GM19372 (cell line): Measurements from ENCODE around the gene LYPD3.
"Not testable (repeated sequence)": the region's sequence is repeated elsewhere in the genome, so short reads cannot be mapped to it uniquely, and the experiment has no call there.

Experiments
- ATAC-seq: cut with Tn5 transposase; IDR thresholded peaks from one replicate; pipeline ENCODE4 v1.9.1; 2021; ENCODE audit warnings: mild to moderate bottlenecking, low read depth, moderate library complexity; ENCODE audit not compliant: unreplicated experiment

Gene LYPD3

DNA sequence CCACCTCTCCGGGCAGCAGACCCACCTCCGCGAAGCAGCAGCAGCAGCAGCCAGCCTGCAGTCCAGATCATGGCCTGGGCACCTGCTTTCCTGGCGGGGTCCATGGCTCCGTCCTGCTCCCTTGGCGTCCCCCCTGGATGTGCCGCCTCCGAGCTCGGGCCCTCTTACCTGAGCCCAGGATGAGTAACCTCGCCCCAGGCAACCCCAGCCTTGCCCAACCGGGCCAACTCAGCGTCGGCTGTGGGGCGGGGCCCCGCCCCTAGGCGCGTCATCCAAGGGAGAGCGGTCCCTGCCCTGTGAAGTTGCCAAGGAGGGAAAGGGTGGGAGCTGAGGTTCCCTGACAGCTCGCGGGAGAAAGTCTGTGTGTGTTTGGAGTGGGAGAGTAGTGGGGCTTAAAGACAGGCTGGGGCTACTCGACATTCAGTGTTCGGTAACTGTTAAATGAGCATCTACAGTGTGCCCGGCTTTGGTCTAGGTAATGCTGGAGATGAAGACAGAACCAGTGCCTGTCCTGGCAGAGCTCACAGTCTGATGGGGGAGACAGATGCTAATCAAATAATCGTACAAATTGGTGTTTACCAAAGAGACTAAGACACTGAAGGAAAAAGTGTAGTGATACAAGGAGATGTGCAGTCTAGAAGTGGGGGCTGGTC lies at the start of gene LYPD3:
TSS of gene LYPD3 (minus strand) at position 141 of the 653 bp plus-strand sequence. CDS start at position 104, 37 bp downstream.
- no peak for ATAC-seq

DNA sequence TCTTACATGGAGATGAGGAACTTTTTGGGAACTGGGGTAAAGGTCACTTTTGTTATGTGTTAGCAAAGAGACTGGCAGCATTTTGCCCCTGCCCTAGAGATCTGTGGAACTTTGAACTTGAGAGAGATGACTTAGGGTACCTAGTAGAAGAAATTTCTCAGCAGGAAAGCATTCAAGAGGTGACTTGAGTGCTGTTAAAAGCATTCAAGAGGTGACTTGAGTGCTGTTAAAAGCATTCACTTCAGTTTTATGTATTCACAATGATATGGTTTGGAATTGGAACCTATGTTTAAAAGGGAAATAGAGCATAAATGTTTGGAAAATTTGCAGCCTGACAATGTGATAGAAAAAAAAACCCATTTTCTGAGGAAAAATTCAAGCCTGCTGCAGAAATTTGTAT lies 47.0 kb upstream of the LYPD3 start:
- not testable (repeated sequence) for ATAC-seq

DNA sequence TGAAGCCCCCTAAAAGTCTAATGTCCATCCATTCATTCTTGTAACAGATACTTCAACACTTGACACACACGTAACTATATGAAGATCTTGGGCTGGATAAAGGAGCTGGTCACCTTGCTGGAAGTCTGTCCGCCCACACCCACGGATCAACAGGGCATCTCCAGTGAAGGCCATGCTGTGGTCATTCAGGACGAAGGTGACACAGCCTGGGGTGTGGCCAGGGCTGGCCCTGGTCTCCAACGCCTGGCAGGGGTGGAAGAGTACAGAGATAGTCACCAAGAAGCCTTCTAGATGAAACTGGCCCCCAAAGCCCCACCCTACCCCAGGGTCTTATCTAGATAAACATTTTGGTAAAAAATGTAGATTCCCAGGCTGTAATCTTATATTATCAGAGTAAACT lies 45.9 kb upstream of the LYPD3 start:
- ATAC-seq, result no peak

DNA sequence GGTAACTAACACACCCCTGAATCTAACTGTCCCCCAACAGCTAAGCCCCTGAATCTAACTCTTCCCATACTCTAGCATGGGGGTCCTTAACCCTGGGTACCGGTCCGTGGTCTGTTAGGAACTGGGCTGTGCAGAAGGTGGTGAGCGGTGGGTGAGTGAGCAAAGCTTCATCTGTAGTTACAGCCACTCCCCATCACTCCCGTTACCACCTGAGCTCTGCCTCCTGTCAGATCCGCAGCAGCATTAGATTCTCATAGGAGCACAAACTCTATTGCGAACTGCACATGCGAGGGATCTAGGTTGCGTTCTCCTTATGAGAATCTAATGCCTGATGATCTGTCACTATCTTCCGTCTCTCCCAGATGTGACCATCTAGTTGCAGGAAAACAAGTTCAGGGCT lies 45.3 kb upstream of the LYPD3 start:
- no peak for ATAC-seq

DNA sequence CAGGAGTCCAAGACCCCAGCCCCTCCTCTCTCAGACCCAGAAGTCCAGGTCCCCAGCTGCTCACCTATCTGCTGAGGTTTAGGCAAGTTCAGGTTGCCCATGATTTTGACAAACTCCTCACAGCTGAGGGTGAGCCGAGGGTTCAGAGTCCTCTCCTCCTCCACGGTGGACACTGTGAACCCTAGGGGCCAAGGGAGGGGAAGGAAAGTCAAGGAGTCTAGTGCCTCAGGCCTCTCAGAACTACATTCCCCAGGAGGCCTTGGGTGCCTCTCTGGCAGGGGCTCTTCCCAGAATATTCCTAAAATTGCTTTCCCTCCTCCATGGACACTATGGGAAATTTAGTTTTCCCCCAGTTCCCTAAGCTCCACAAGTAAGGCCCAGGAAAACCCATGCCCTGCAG lies 42.5 kb upstream of the LYPD3 start:
- ATAC-seq, result no peak

DNA sequence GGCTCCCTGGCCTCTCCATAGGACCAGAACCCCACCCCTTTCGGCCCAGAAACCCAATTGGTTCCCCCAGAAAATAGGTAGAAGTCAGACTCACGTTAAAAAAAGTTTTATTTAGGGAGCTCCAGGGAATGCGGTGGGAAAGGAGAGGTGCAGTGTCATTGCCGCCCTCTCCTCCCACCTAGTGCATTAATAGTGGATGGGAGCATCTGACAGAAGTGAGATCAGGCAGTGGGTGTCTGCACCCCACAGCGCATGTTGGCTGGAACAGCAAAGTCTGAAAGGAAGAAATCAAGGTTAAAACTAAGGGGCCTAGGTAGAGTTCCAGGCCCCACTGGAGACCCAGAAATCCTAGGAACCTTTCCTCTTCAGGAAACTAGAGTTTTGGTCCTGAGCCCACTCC lies 41.2 kb upstream of the LYPD3 start:
- ATAC-seq, result no peak

DNA sequence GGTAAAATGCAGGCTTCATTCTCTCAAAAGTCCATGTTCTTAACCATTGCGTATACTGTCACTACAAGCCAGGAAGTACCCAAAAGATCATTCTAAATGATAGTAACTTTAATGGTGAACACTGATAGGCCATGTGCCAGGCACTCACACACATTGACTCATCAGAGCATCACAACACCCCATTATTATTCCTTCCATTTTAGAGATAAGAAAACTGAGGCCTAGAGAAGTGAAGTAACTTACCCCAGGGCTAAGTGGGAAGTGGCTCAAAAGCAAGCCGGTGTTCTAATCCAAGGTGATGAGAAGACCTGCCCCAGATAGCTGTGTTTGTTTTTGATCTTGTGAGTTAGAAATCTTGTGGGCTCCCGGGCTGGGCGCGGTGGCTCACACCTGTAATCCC lies 40.5 kb upstream of the LYPD3 start:
- ATAC-seq, result no peak

DNA sequence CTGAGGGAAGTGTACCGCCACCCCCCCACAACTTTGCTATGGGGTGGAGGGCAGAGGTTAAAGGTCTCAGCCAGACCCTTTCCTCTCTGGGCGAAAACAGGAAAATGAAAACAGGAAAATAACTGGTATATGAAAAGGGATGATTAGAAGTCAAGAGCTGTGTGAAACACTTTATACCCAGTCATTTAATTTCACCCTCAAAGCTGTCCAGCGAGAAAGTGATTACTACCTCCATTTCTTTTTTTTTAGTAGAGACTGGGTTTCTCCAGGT lies 39.7 kb upstream of the LYPD3 start:
- no peak for ATAC-seq

DNA sequence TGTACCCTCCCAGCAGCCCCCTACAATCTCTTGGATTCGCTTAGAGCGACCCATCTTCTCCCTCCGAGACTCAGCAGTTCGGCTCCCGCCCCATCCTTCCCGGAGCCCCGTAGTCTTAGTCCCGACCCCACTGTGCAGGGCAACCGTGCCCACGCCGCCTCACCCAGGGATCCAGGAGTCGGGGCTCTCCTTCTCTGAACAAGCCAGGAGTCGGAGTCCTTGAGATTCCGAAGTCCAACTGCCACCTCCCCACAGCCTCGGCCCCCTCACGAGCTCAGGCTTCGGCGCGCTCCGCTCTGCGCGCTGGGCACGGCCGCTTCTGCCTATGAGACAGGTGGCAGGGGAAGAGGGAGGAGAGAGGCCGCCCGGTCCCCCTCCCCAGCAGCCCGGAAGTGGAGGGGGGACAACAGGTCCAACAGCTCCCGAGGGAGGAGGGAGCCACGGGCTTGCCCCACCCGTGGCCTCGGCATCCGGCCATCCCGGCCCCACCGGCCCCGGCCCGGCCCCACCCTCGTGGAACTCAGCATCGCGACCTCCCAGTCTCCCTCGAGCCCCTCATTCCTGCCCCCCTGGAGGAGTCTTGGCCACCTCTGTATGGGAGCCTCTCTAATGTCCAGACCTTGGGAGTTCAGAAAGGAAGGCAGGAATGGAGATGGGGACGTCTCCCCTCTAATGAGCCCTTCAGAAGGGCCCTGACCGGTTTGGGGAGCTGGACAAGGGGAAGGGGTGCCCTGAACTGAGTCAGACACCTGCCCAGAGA lies 39.2 kb upstream of the LYPD3 start, which contains the start of gene PHLDB3:
TSS of gene PHLDB3 (minus strand) at position 321 of the 760 bp plus-strand sequence. CDS start 628 bp downstream, outside the sequence.
- ATAC-seq, result no peak

DNA sequence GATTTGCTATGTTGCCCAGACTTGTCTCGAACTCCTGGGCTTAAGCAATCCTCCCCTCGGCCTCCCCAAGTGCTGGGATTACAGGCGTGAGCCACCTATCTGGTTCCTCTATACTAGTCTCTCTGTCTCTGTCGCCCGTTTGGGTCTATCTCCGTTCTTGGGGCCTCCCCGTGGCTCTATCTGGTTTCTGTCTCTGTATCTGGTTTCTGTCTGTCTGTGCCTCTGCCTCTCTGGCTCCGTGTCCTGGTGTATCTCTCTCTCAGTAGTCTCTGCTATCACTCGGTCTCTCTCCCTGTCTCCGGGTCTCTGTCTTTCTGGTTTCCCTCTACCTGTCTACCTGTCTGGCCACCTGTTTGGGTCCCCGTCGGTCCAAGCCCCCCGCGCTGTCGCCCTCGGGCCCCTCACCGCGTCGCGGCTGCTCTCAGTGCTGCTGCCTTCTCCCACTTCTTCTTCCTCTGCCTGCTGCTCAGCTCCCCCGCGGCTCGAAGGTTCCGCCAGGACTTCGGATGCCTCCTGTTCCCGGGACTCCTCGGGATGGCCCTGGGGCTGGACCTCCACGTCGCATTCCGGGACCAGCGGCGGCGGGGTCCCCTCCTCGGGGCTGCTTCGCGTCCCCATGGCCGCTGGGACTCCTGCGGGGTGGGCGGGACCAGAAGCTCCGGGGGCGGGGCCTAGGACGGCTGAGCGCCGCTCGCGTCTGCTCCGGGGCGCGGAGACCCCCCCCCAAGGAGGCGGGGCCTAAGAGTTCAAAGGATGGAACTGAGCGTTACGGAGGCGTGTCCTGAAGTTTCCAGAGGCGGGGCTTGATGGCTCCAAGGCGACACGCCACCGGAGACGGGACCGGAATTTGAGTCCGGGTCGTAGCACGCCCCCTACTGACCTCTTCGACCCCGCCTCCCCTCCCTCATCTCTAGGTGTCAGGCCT lies 38.4 kb upstream of the LYPD3 start:
- peak; percentile 85 for ATAC-seq

DNA sequence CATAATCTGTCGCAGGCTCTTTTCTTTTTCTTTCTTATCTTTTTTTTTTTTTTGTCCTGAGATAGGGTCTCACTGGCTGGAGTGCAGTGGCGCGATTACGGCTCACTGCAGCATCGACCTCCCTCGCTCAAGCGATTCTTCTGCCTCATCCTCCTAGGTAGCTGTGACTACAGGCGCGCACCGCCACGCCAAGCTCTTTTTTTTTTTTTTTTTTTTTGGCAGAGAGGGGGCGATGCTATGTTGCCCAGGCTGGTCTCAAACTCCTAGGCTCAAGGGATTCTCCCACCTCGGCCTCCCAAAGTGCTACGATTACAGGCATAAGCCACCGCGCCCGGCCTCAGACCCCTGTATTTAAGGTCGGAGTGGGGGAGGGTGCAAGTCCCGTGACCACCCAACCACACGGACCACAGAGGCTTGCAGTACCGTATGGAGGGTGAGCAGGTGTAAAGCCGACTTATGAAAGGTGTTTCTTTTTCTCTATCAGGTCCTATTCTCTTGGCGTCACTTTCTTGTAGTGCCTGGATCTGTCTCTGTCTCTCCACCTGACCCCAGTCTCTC lies 37.1 kb upstream of the LYPD3 start:
- no peak for ATAC-seq

DNA sequence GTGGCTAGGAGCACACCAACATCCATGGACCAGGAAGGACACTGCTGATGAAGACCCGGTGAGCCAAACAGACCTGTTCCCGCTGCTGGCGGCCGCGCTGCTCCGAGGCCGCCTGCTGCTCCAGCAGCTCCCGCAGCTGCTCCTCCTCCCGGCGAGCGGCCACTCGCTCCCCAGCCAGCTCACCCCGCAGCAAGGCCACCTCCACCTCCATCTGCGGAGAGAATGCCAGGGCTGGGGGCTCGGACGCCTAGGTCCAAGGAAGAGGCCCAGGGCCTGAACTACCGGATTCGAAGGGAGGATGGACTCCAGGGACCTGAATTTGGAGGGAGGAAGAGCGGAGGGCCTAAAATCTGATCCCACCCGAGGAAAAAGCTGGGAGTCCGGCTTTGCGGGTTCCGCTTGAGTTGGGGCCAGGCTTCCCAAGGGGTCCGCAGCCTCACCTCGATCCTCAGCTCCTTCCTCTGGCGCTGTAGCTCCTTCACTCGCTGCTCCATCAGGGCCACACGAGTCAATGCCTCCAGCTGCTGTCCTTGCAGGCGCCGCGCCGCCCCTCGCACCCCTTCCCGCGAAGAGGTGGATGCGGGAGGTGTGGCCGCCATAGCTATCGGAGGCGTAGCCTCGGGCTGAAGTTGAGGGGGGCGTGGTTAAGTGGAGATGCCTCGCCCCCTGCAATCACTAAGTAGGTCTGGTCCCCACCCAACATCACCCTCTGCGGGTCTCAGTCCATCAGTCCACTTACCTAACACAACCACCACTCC lies 36.4 kb upstream of the LYPD3 start:
- no peak for ATAC-seq

DNA sequence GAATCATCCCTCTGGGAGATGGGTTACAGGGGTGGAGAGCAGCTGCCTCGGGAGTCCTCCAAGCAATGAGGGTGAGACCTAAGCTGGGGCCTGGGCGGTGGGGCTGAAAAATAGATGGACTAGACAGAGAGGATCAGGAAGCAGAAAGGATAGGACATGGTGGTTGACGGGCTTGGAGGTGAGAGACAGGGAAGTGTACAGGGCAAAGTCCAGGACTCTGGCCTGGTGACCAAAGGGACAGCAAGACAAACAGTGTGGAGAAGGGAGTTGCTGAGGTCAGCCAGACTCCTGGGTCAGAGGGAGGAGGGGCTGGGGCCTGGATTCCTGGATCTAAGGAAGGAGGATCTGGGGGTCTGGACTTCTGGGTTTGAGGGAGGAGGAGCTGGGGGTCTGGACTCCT lies 33.6 kb upstream of the LYPD3 start:
- no peak for ATAC-seq

DNA sequence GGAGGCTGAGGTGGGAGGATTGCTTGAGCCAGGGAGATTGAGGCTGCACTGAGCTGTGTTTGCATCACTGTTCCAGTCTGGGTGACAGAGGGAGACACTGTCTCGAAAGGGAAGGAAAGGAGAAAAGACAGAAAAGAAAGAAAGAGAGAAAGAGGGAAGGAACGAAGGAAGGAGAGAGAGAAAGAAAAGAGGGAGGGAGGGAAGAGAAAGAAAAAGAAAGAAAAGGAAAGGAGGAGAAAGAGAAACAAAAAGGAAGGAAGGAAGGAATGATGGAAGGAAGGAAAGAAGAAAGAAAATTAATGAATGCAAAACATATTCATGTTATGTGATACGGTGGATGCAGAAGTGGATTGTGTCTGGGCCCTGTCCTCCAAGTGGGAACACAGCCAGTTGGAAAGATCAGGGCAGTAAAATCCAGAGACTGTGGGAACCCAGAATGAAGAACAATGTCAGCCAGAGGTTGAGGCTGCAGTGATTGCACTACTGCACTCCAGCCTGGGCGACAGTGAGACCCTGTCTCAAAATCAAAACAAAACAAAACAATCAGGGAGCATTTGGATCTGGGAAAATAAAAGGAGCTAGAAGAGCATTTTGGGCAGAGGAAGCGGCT lies 32.9 kb upstream of the LYPD3 start:
- no peak for ATAC-seq

DNA sequence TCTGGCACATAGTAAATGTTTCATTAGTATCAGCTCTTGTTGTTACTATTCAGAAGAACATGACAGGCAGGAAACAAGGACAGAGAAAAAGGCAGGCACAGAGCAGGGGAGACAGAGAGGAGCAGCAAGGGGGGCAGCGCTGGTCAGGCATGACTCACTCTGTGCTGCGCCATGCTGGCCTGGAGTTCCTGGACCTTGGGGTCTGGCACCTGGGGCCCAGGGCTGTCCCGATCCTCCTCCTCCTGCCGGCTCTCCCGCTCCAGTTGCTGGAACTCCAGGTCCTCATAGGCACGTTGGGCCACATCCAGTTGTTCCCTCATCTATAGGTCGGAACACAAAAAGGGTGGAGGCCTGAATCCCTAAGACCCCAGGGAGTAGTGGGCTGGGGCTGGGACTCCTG lies 31.6 kb upstream of the LYPD3 start:
- ATAC-seq, result no peak

DNA sequence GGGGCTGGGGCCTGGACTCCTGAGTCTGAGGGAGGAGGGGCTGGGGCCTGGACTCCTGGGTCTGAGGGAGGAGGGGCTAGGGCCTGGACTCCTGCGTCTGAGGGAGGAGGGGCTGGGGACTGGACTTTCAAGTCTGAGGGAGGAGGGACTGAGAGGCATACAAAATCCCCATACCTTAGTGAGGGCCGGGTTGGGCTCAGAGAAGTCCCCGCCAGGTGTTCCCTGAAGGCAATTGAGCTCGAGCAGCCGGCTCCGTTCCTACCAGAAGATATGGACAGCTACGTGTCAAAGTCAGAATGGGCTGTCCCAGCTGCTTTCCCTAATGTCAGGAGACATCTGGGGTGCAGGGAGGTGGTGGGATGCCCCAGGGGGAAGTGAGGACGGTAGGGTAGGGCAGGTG lies 29.7 kb upstream of the LYPD3 start:
- no peak for ATAC-seq

DNA sequence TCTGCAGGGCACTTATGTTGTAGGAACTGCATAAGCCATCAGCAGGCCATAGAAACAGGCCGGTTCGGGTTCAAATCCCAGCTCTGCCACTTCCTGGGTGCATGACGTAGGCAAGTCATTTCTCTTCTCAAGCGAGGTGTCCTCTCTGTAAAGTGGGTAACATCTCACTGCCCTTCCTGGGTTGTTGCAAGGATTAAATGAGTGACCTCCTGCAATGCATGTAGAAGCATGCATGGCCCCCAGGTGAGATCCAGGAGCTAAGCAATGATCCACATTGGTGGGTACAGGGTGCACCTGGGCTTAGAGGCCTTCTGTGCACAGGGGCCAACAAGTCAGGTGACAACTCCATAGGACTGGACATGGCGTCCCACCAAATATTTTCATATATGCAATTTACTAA lies 25.4 kb upstream of the LYPD3 start:
- no peak for ATAC-seq

DNA sequence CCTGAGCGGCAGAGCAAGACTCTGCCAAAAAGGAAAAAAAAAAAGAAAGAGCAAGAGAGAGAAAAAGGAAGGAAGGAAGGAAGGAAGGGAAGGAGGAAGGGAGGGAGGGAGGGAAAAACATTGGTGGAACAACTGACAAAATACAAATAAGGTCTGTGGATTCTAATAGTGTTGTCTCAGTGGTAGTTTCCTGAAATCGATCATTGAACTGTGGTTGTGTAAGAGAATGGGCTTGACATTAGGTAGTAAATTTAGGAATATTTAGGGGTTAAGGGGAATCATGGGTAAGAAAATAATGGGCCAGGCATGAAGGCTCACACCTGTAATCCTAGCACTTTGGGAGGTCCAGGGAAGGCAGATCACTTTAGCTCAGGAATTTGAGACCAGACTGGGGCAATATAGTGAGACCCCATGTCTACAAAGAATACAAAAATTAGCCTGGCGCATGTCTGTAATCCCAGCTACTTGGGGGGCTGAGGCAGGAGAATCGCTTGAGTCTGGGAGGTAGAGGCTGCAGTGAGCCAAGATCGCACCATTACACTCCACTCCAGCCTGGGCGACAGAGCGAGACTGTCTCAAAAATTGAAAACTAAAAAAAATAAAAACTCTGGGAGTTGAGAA lies 24.7 kb upstream of the LYPD3 start:
- ATAC-seq, result no peak

DNA sequence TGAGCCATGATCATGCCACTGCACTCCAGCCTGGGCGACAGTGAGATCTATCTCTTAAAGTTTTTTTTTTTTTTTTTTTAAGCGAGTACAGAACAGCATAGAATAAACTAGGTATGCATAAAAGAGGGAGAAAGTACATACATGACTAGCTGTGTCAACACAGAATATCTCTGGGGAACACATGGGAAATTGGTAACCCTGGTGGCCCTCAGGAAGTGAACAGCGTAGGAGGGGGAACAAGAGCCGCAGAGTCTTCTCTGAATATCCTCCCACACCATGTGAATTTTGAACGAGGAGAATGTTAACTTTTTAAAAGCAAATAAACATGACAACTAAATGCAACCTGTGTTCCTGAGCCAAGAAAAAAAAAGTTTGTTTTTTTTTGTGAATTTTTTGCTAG lies 23.9 kb upstream of the LYPD3 start:
- no peak for ATAC-seq
